ENCODE measurements around the gene UBAP2L.

GRCh38 chr1:154171880-154172279, 48.9 kb upstream of the UBAP2L start:
- TF ChIP-seq CTCF (IDR thresholded peaks at IDR 0.05) (no peak), POLR2A (IDR thresholded peaks at IDR 0.05) (no peak), EP300 (IDR thresholded peaks at IDR 0.05) (no peak)

Data from gastroesophageal sphincter (tissue), 3 donors.